HepG2 (cell line): ENCODE measurements around the gene TOB1. TPM values are rescaled to one million over a fixed set of nuclear protein-coding genes. Genes with fewer than 3 reads are reported as not detected.

Experiments used
- ELF3 ChIP-seq: IDR thresholded peaks from 2 replicates; pipeline ENCODE4 v1.6.1; 2016; ENCODE audit warnings: missing genetic modification reagents, missing compliant biosample characterization
- FOXA1 ChIP-seq, 2 experiments: fragments of 450-650 bp in 1 of 2; sonication (generic) in 1 of 2; formaldehyde crosslinking in 1 of 2; IDR thresholded peaks; 2 replicates each; pipeline versions ENCODE4 v1.4.0 to v1.6.1; 2016 to 2020; ENCODE audit warnings: missing genetic modification reagents in 1 of 2
- SIX4 ChIP-seq: sonication (generic); formaldehyde crosslinking; IDR thresholded peaks from 2 replicates; pipeline ENCODE4 v1.4.0; 2020; ENCODE audit warnings: missing genetic modification reagents
- TEAD3 ChIP-seq: optimal IDR thresholded peaks from 2 replicates; pipeline ENCODE3; 2016; ENCODE audit warnings: borderline replicate concordance
- ZNF253 ChIP-seq: sonication (generic); formaldehyde crosslinking; IDR thresholded peaks from 2 replicates; pipeline ENCODE4 v1.8.0; 2022; ENCODE audit warnings: mild to moderate bottlenecking, missing genetic modification reagents, borderline replicate concordance
- ZNF276 ChIP-seq: sonication (generic); formaldehyde crosslinking; IDR thresholded peaks from 2 replicates; pipeline ENCODE4 v1.4.0; 2020; ENCODE audit warnings: mild to moderate bottlenecking, low read depth, missing genetic modification reagents
- ZNF629 ChIP-seq: sonication (generic); formaldehyde crosslinking; conservative IDR thresholded peaks from 2 replicates; pipeline ENCODE4 v1.5.0; 2020; ENCODE audit warnings: missing genetic modification reagents
- ZNF75D ChIP-seq: sonication (generic); formaldehyde crosslinking; IDR thresholded peaks from 2 replicates; pipeline ENCODE4 v1.8.1; 2023; ENCODE audit warnings: missing genetic modification reagents, mild to moderate bottlenecking, borderline replicate concordance
- ZNF770 ChIP-seq: sonication (generic); formaldehyde crosslinking; IDR thresholded peaks from 2 replicates; pipeline ENCODE4 v1.5.0; 2020; ENCODE audit warnings: mild to moderate bottlenecking, missing genetic modification reagents
- ZNF784 ChIP-seq: sonication (generic); formaldehyde crosslinking; IDR thresholded peaks from 2 replicates; pipeline ENCODE4 v1.5.1; 2020; ENCODE audit warnings: missing genetic modification reagents, mild to moderate bottlenecking, borderline replicate concordance
- ZNF879 ChIP-seq: sonication (generic); formaldehyde crosslinking; IDR thresholded peaks from 2 replicates; pipeline ENCODE4 v1.8.1; 2023; ENCODE audit warnings: missing genetic modification reagents
- polyA plus RNA-seq, 8 experiments: library from polyadenylated mRNA; depleted of rRNA in 3 of 8; stranded (reverse) in 7 of 8; unstranded in 1 of 8; fragments of >200 nt; fragmentation: Illumina TruSeq in 4 of 8; extraction: Trizol in 4 of 8; gene quantifications; 2 replicates each; pipeline versions ENCODE4 v1.2.1 to v1.2.3, GENCODE V29; 2011 to 2016; ENCODE audit warnings: low read depth in 4 of 8, missing spikeins in 1 of 8, mixed read lengths in 1 of 8; ENCODE audit not compliant: insufficient read depth in 1 of 8
- total RNA-seq, 5 experiments: library from RNA; depleted of rRNA; stranded (reverse); fragments of >200 nt; fragmentation: Illumina TruSeq; extraction: Trizol; gene quantifications; 2 replicates each; pipeline ENCODE4 v1.2.3, GENCODE V29; 2016; ENCODE audit warnings: low read depth in 1 of 5
- TF ChIP-seq, protein P1 (sequence below): sonication (generic); formaldehyde crosslinking; IDR thresholded peaks from 2 replicates; pipeline ENCODE4 v1.5.0; 2020; ENCODE audit warnings: mild to moderate bottlenecking, missing genetic modification reagents, borderline replicate concordance
- TF ChIP-seq, protein P2 (sequence below): IDR thresholded peaks from 2 replicates; pipeline ENCODE4 v1.6.1; 2016; ENCODE audit warnings: missing genetic modification reagents, missing compliant biosample characterization

The TOB1 gene
- total and polyA plus RNA-seq, 2 of the 13 experiments (the other 11 are each of a cell fraction or from before 2014, with no cell fraction given) = 21.9 to 57.7 TPM

DNA sequence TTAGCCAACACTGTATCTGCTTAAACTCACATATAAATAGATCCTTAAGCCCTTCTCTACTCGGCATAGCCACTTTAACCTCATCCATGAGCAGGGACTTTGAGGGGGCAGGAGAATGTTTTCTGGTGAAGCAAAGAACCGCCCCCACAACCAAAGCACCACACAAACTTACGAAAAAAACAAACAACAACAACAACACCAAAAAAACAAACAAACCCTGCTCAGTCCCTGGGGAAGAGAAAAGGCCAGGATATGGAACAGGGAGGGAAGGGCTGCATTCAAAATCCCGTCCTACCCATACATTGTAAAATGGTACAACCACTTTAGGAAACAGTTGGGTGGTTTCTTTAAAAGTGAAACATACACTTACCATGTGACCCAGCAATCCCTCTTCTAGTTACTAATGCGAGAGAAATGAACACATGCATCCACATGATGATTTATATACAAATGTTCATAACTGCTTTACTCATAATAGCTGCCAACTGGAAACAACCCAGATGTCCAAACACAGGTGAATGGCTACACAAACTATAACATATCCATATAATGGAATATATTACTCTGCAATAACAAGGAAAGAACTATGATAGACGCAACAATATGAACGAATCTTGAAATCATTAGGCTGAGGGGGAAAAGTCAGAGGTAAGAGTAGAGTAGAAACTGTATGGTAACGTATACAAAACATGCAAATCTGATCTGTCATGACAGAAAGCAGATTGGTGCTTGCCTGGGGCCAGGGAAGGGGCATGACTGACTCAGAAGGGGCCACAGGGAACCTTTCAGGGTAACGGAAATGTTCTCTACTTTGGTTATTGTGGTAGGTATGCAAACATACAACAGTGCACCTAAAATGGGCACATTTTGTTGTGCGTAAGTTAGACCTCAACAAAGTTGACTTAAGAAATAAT, 37.7 kb upstream of the TOB1 start (continued):
- TF ChIP-seq ZNF276 (no peak), ZNF784 (CRISPR knock-in tag) (no peak), ZNF75D (no peak), ZNF770 (CRISPR knock-in tag) (no peak), ZNF253 (no peak), FOXA1 (IDR thresholded peaks at IDR 0.05) (no peak), FOXA1 (CRISPR knock-in tag; IDR thresholded peaks at IDR 0.05) (0 out of 2 replicates have a peak, but pooled peaks have one; percentile 19), TEAD3 (peak; percentile 54), SIX4 (CRISPR knock-in tag) (no peak), ELF3 (CRISPR knock-in tag) (peak; percentile 53; the same call in 1 of the 2 replicates), ZNF629 (CRISPR knock-in tag) (peak; percentile 85), ZNF879 (CRISPR knock-in tag) (0 out of 2 replicates have a peak, but pooled peaks have one; percentile 35)
- TF ChIP-seq, protein P1, sequence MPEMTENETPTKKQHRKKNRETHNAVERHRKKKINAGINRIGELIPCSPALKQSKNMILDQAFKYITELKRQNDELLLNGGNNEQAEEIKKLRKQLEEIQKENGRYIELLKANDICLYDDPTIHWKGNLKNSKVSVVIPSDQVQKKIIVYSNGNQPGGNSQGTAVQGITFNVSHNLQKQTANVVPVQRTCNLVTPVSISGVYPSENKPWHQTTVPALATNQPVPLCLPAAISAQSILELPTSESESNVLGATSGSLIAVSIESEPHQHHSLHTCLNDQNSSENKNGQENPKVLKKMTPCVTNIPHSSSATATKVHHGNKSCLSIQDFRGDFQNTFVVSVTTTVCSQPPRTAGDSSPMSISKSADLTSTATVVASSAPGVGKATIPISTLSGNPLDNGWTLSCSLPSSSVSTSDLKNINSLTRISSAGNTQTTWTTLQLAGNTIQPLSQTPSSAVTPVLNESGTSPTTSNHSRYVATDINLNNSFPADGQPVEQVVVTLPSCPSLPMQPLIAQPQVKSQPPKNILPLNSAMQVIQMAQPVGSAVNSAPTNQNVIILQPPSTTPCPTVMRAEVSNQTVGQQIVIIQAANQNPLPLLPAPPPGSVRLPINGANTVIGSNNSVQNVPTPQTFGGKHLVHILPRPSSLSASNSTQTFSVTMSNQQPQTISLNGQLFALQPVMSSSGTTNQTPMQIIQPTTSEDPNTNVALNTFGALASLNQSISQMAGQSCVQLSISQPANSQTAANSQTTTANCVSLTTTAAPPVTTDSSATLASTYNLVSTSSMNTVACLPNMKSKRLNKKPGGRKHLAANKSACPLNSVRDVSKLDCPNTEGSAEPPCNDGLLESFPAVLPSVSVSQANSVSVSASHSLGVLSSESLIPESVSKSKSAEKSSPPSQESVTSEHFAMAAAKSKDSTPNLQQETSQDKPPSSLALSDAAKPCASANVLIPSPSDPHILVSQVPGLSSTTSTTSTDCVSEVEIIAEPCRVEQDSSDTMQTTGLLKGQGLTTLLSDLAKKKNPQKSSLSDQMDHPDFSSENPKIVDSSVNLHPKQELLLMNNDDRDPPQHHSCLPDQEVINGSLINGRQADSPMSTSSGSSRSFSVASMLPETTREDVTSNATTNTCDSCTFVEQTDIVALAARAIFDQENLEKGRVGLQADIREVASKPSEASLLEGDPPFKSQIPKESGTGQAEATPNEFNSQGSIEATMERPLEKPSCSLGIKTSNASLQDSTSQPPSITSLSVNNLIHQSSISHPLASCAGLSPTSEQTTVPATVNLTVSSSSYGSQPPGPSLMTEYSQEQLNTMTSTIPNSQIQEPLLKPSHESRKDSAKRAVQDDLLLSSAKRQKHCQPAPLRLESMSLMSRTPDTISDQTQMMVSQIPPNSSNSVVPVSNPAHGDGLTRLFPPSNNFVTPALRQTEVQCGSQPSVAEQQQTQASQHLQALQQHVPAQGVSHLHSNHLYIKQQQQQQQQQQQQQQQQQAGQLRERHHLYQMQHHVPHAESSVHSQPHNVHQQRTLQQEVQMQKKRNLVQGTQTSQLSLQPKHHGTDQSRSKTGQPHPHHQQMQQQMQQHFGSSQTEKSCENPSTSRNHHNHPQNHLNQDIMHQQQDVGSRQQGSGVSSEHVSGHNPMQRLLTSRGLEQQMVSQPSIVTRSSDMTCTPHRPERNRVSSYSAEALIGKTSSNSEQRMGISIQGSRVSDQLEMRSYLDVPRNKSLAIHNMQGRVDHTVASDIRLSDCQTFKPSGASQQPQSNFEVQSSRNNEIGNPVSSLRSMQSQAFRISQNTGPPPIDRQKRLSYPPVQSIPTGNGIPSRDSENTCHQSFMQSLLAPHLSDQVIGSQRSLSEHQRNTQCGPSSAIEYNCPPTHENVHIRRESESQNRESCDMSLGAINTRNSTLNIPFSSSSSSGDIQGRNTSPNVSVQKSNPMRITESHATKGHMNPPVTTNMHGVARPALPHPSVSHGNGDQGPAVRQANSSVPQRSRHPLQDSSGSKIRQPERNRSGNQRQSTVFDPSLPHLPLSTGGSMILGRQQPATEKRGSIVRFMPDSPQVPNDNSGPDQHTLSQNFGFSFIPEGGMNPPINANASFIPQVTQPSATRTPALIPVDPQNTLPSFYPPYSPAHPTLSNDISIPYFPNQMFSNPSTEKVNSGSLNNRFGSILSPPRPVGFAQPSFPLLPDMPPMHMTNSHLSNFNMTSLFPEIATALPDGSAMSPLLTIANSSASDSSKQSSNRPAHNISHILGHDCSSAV (CRISPR knock-in tag) = no peak
- TF ChIP-seq, protein P2, sequence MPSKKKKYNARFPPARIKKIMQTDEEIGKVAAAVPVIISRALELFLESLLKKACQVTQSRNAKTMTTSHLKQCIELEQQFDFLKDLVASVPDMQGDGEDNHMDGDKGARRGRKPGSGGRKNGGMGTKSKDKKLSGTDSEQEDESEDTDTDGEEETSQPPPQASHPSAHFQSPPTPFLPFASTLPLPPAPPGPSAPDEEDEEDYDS (CRISPR knock-in tag) = peak; percentile 15; the same call in 1 of the 2 replicates
